ENCODE measurements around the gene GPR180. TPM values are rescaled to one million over a fixed set of nuclear protein-coding genes. Genes with fewer than 3 reads are reported as not detected.

The GPR180 gene
- total RNA-seq, 4 donors from 2014 or later, result 10.4 to 13.3 (median 10.9) TPM

- Histone ChIP-seq H3K9me3 (no peaks in the 10 kb centered on the region), H3K27ac (no peak overlapping the region), H3K36me3 (peaks cover 0 to 8% of the 10 kb centered on the region in 2 donors), H3K4me3 (replicated peaks in 1 of 3) (no peak overlapping the region), H3K27me3 (no peaks in the 10 kb centered on the region), H3K4me1 (no peaks in the 10 kb centered on the region)
- DNase-seq, result no peak
- no peak for TF ChIP-seq CTCF (IDR thresholded peaks at IDR 0.05)
- no peak for TF ChIP-seq POLR2A (IDR thresholded peaks at IDR 0.05)
- WGBS, 2 donors, result 67 to 90% methylated on average over 4 of the region's 4 CpGs
- intact Hi-C loops (cut with DNase I), result no loop called here
Observed at GRCh38 chr13:94612050-94612449, 10.4 kb downstream of the GPR180 start.

GRCh38 chr13:94613051-94613450, 11.4 kb downstream of the GPR180 start:
- no peak overlapping the region for H3K27ac ChIP-seq
- no peaks in the 10 kb centered on the region for H3K27me3 ChIP-seq
- H3K4me3 ChIP-seq (replicated peaks in 1 of 3), result no peak overlapping the region
- H3K9me3 ChIP-seq, result no peaks in the 10 kb centered on the region
- no peaks in the 10 kb centered on the region for H3K4me1 ChIP-seq
- peaks cover 0 to 8% of the 10 kb centered on the region in 2 donors for H3K36me3 ChIP-seq
- no peak for DNase-seq
- intact Hi-C loops (cut with DNase I), result no loop called here
- TF ChIP-seq POLR2A (IDR thresholded peaks at IDR 0.05), result no peak
- TF ChIP-seq CTCF (IDR thresholded peaks at IDR 0.05), result no peak

- intact Hi-C loops (cut with DNase I), result loop anchor here (5.0 kb wide), 1 partner anchor 180 kb away; no protein-coding TSS in a partner anchor
- TF ChIP-seq CTCF (IDR thresholded peaks at IDR 0.05) (peak in 5 of 6 experiments; percentile 25 to 76 (median 63)), POLR2A (IDR thresholded peaks at IDR 0.05) (no peak)
- Histone ChIP-seq H3K27ac (no peak overlapping the region), H3K4me3 (replicated peaks in 1 of 3) (no peak overlapping the region), H3K9me3 (no peaks in the 10 kb centered on the region), H3K4me1 (no peaks in the 10 kb centered on the region), H3K36me3 (no peaks in the 10 kb centered on the region), H3K27me3 (no peaks in the 10 kb centered on the region)
- DNase-seq, result no peak
- WGBS, 2 donors, result 66 to 70% methylated on average over 4 of the region's 4 CpGs
Observed at GRCh38 chr13:94617389-94618000, 15.8 kb downstream of the GPR180 start.

- WGBS, 2 donors, result 85 to 86% methylated on average over 2 of the region's 2 CpGs
- peak; percentile 19 to 23 for DNase-seq
- intact Hi-C loops (cut with DNase I), result no loop called here
- H3K36me3 ChIP-seq, result peaks cover 0 to 16% of the 10 kb centered on the region in 2 donors
- no peak overlapping the region for H3K27ac ChIP-seq
- no peaks in the 10 kb centered on the region for H3K27me3 ChIP-seq
- H3K9me3 ChIP-seq, result no peaks in the 10 kb centered on the region
- H3K4me3 ChIP-seq (replicated peaks in 1 of 3), result no peak overlapping the region
- no peaks in the 10 kb centered on the region for H3K4me1 ChIP-seq
- TF ChIP-seq POLR2A (IDR thresholded peaks at IDR 0.05), result no peak
- TF ChIP-seq CTCF (IDR thresholded peaks at IDR 0.05), result peak; percentile 14 to 56 (median 34)
Observed at GRCh38 chr13:94620286-94620896, 18.7 kb downstream of the GPR180 start.

- DNase-seq, result no peak
- H3K4me3 ChIP-seq (replicated peaks in 1 of 3), result no peak overlapping the region
- TF ChIP-seq POLR2A (IDR thresholded peaks at IDR 0.05), result no peak
- no peak for TF ChIP-seq CTCF (IDR thresholded peaks at IDR 0.05)
- no peaks in the 10 kb centered on the region for H3K27me3 ChIP-seq
- no peak overlapping the region for H3K27ac ChIP-seq
- H3K9me3 ChIP-seq, result no peaks in the 10 kb centered on the region
- H3K4me1 ChIP-seq, result no peaks in the 10 kb centered on the region
- peaks cover 0 to 16% of the 10 kb centered on the region in 2 donors for H3K36me3 ChIP-seq
- 82 to 94% methylated on average over 2 of the region's 2 CpGs for WGBS, 2 donors
- intact Hi-C loops (cut with DNase I), result no loop called here
Observed at GRCh38 chr13:94622344-94622743, 20.7 kb downstream of the GPR180 start.

Data from thyroid gland (tissue), 4 donors.